Hair follicular keratinocyte (primary cell): ENCODE results near the gene FCGR2B. TPM values are rescaled to one million over a fixed set of nuclear protein-coding genes. Genes with fewer than 3 reads are reported as not detected.

Experiments
- total RNA-seq: library from RNA; depleted of rRNA; stranded (reverse); fragments of >200 nt; gene quantifications from 2 replicates; pipeline ENCODE4 v1.2.3, GENCODE V29; 2015

The FCGR2B gene
- not detected in 2 replicates for total RNA-seq

GRCh38 chr1:161662684-161663339, at the start of gene FCGR2B:
FCGR2B (plus strand) TSS chr1:161663143; CDS start chr1:161663242, 99 bp downstream.

GRCh38 chr1:161631076-161631475, 31.9 kb upstream of the FCGR2B start, which contains the start of gene FCGR3B:
FCGR3B (minus strand) TSS chr1:161631176; CDS start chr1:161631094, 82 bp downstream.

GRCh38 chr1:161706482-161707347, 43.8 kb downstream of the FCGR2B start, which contains the start of gene FCRLA:
FCRLA (plus strand) TSS chr1:161707229; CDS start chr1:161707265, 36 bp downstream.

GRCh38 chr1:161720956-161721737, 58.2 kb downstream of the FCGR2B start, which contains the start of gene FCRLB:
FCRLB (plus strand) TSS chr1:161721544; CDS start chr1:161722673, 1,129 bp downstream.

Other genes with a start within 250 kb of the FCGR2B start
- not detected in 2 replicates for gene FCGR2A, start 157.7 kb upstream of the FCGR2B start, total RNA-seq
- 0.23 and 0.27 TPM in 2 replicates for gene HSPA6, start 138.6 kb upstream of the FCGR2B start, total RNA-seq
- not detected in 2 replicates for gene FCGR3A, start 113.3 kb upstream of the FCGR2B start, total RNA-seq
- not detected in 2 replicates for gene FCGR3B, start 32.0 kb upstream of the FCGR2B start, total RNA-seq
- gene FCRLA, start 44.1 kb downstream of the FCGR2B start, total RNA-seq, result 0.42 and 0.47 TPM in 2 replicates
- gene FCRLB, start 58.4 kb downstream of the FCGR2B start, total RNA-seq, result 0.78 and 2.3 TPM in 2 replicates
- gene DUSP12, start 86.6 kb downstream of the FCGR2B start, total RNA-seq, result 24.7 and 35.6 TPM in 2 replicates
- 15.8 and 19.1 TPM in 2 replicates for gene ATF6, start 103.2 kb downstream of the FCGR2B start, total RNA-seq